Measurements from ENCODE around the gene REM2. TPM values are rescaled to one million over a fixed set of nuclear protein-coding genes. Genes with fewer than 3 reads are reported as not detected.

The REM2 gene
- total and polyA plus RNA-seq, 2 of the 4 experiments (the other 2 are of a cell fraction): under 0.01 to 0.07 TPM

- Histone ChIP-seq H4K8ac (ENCODE audit: low read depth in 2 of 2, low read length in 2 of 2) (no peak overlapping the region), H4K5ac (ENCODE audit: low read depth, low read length) (no peak overlapping the region), H3K14ac (replicated peaks; ENCODE audit: low read depth, low read length) (no peak overlapping the region), H2BK120ac (ENCODE audit: low read depth, low read length) (no peak overlapping the region), H3K9me3 (ENCODE audit: control insufficient read depth, insufficient read depth, low read length) (no peaks in the 10 kb centered on the region), H3K23ac (ENCODE audit: low read depth, low read length) (no peak overlapping the region), H2AK5ac (ENCODE audit: low read depth, low read length) (no peak overlapping the region), H2BK20ac (ENCODE audit: low read depth, low read length) (no peak overlapping the region), H3K56ac (ENCODE audit: extremely low read depth, insufficient read depth, low read length) (no peak overlapping the region), H2BK5ac (ENCODE audit: low read depth, low read length, poor library complexity, severe bottlenecking) (no peak overlapping the region), H4K91ac (ENCODE audit: insufficient read depth, low read depth, low read length) (no peak overlapping the region), H3K36me3 (ENCODE audit: control insufficient read depth, insufficient read depth, low read length) (peaks cover 34% of the 10 kb centered on the region), H2BK15ac (ENCODE audit: low read depth, low read length) (no peak overlapping the region), H3K4ac (ENCODE audit: low read depth, low read length) (no peak overlapping the region), H3K4me1 (ENCODE audit: control insufficient read depth, insufficient read depth, low read length) (peaks cover 3% of the 10 kb centered on the region; the same call in 1 of the 2 replicates), H3K9me1 (ENCODE audit: insufficient read depth, low read length) (peaks cover 8% of the 10 kb centered on the region; the same call in 1 of the 2 replicates), H2AFZ (replicated peaks; ENCODE audit: low read length, poor library complexity) (no peak overlapping the region), H3K9ac (ENCODE audit: low read depth, low read length) (no peak overlapping the region), H2AK9ac (replicated peaks; ENCODE audit: low read depth, low read length, poor library complexity) (no peak overlapping the region), H3K27ac (ENCODE audit: insufficient read depth, low read length) (no peak overlapping the region), H3K18ac (ENCODE audit: low read depth, low read length) (no peak overlapping the region), H3K4me2 (ENCODE audit: low read depth, low read length) (no peak overlapping the region), H3K4me3 (ENCODE audit: insufficient read depth, low read depth, low read length) (no peak overlapping the region), H4K20me1 (ENCODE audit: insufficient read depth, low read length) (no peaks in the 10 kb centered on the region), H3K79me1 (ENCODE audit: low read depth in 1 of 2, low read length in 2 of 2) (peaks cover 7 to 53% of the 10 kb centered on the region in 2 experiments), H3K27me3 (ENCODE audit: control insufficient read depth, insufficient read depth, low read length) (no peaks in the 10 kb centered on the region)
- no CpG with 5 or more reads among the region's 8 CpGs for WGBS, 2 experiments (ENCODE audit: extremely low coverage in 2 of 2, insufficient read length in 1 of 2)
- no peak for TF ChIP-seq CTCF (conservative IDR thresholded peaks at IDR 0.05; ENCODE audit: low read depth, low read length)
- TF ChIP-seq, protein P1, sequence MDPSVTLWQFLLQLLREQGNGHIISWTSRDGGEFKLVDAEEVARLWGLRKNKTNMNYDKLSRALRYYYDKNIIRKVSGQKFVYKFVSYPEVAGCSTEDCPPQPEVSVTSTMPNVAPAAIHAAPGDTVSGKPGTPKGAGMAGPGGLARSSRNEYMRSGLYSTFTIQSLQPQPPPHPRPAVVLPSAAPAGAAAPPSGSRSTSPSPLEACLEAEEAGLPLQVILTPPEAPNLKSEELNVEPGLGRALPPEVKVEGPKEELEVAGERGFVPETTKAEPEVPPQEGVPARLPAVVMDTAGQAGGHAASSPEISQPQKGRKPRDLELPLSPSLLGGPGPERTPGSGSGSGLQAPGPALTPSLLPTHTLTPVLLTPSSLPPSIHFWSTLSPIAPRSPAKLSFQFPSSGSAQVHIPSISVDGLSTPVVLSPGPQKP (IDR thresholded peaks at IDR 0.05; ENCODE audit: borderline replicate concordance, low read depth, low read length): no peak
- no peak for TF ChIP-seq USF2 (IDR thresholded peaks at IDR 0.05; ENCODE audit: low read depth, low read length)
- TF ChIP-seq POLR2A (IDR thresholded peaks at IDR 0.05; ENCODE audit: low read depth, low read length): no peak
- no peak for TF ChIP-seq MXI1 (IDR thresholded peaks at IDR 0.05; ENCODE audit: borderline replicate concordance, low read depth, low read length)
- TF ChIP-seq RCOR1 (IDR thresholded peaks at IDR 0.05; ENCODE audit: insufficient replicate concordance, low read length): no peak
- TF ChIP-seq FOS (IDR thresholded peaks at IDR 0.05; ENCODE audit: low read depth, low read length): no peak
- no peak for TF ChIP-seq MAFK (IDR thresholded peaks at IDR 0.05; ENCODE audit: low read depth, low read length)
- TF ChIP-seq RAD21 (IDR thresholded peaks at IDR 0.05; ENCODE audit: low read length): no peak
- no peak for TF ChIP-seq SMC3 (IDR thresholded peaks at IDR 0.05; ENCODE audit: low read depth, low read length)
- no peak for TF ChIP-seq BHLHE40 (IDR thresholded peaks at IDR 0.05; ENCODE audit: low read depth, low read length)
- TF ChIP-seq RFX5 (IDR thresholded peaks at IDR 0.05; ENCODE audit: low read depth, low read length): no peak
- TF ChIP-seq CHD1 (IDR thresholded peaks at IDR 0.05; ENCODE audit: low read depth, low read length): no peak
- TF ChIP-seq CEBPB (IDR thresholded peaks at IDR 0.05; ENCODE audit: low read depth, low read length): no peak
- no peak for TF ChIP-seq MAZ (IDR thresholded peaks at IDR 0.05; ENCODE audit: borderline replicate concordance, low read depth, low read length)
- no peak for TF ChIP-seq NFE2L2 (IDR thresholded peaks at IDR 0.05; ENCODE audit: low read depth, low read length)
- ChIA-PET CTCF (no interaction called here), POLR2A (ENCODE audit: unreplicated experiment) (no interaction called here)
- in situ Hi-C loops (cut with MboI; ENCODE audit: low sequenced_read_pairs): no loop called here
- BruUV-seq (replicated peaks): no TSS peak
- ATAC-seq (ENCODE audit: low read depth) (no peak), DNase-seq (no peak)
- dilution Hi-C loops (cut with HindIII; ENCODE audit: low sequenced_read_pairs, unreplicated experiment): no loop called here
- intact Hi-C loops (cut with micrococcal nuclease): no loop called here
These were observed 42.5 kb downstream of the REM2 start for GRCh38 chr14:22925513-22925912.
